Activated effector memory CD4-positive, alpha-beta T cell treated with anti-CD3 and anti-CD28 coated beads, Interleukin-2, amount 50 U/mL, for 16 hours (primary cell): Measurements from ENCODE around the gene GPR21.

Experiments used
- DNase-seq: peaks from one replicate; pipeline ENCODE4 v3.0.0-alpha.2; 2020

Gene GPR21

DNA sequence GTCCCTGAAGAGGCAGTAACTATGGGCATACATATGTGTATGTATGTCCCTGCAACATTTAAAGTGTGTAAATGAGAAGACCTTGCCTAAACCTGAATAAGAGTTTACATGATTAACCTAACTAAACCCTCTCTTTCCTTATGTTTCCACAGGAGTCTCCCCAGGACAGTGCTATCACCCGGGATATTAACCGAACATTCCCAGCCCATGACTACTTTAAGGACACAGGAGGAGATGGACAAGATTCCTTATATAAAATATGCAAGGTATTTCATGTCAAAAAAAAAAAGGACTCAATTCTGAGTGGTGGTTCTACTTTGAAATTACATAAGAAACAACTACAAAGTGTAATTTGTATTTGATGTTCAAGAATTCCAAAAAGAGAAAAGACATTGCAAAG is 31.7 kb downstream of the GPR21 start:
- DNase-seq = no peak

DNA sequence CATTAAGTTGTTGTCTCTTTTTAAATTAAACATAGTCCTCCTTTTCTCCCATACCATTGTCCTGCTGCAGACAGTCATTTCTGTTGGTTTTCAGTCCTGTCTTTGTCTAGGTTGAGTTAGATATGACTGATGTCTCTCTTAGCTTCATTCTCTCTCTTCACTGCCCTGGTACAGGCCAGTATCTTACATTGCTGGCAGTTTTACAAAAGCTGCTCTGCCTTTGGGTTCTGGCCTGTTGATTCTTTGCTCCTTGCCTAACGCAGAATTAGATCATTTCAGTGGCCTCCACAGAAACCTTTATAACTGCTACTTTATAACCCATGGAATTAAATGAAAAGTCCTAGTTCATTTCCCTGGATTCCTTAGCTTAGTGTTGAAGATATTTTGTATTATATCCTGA is 33.7 kb downstream of the GPR21 start:
- DNase-seq = no peak

DNA sequence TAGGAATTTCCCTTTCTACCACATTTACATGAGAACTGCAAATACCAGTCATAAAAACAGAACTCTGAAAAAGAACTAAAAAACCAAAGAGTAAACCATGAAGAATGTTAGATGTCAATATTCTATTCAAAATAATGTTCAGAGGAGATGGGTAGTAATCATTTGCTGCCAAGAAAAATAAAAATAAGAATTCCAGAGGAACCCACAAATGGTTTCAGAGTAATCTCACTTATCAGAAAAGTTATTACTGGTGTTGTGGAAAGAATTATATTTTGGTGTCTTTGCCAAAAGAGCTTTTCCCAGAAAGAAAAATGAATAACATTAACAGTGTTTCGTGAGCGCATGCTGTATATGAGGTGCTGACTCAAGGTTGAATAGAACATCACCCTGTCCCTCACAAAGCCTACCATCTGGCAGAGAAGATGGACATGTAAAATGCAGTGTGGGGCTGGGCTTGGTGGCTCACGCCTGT is 35.6 kb downstream of the GPR21 start:
- no peak for DNase-seq

DNA sequence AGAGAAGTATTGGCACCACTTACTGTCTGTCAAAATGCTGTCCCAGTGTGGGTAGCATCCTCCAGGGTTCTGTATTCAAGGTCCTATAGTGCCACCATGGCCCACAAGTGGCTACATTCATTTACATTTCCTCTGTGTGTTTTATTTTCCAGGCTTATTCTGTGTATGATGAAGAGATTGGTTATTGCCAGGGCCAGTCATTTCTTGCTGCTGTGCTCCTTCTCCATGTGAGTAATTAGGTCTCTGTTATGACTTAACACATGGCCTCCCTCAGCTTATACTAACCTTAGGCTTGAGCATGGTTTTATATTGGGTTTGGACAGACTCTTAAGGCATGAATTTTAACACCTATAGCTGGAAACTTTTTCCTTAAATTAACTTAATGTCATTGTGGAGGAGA is 36.7 kb downstream of the GPR21 start:
- no peak for DNase-seq

DNA sequence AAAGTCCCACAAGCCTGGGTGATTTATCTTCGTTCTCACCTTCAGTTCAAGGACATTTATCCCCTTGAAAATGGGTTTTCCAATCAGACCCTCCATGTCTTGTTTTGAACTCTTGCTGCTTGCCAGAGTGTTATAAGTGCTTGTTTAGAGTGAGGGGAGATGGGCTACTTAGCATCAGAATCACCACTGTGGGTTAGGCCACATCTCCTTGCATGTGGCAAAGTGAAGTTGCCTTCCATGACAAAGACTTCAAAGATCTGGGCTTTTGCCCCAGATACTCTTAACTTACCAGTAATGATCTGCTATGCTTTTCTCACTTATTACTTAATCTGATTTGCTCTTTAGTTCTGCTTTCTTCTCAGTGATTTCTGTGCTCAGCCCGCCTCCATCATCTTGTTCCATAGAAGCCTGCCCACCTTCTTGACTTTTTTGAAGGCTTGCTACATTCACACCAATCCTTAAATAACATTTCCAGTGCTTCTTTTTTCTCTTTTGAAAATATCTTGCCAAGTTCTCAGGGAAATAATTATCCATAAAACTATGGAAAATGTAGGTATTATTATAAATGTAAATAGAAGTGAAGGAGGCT is 39.0 kb downstream of the GPR21 start:
- no peak for DNase-seq

DNA sequence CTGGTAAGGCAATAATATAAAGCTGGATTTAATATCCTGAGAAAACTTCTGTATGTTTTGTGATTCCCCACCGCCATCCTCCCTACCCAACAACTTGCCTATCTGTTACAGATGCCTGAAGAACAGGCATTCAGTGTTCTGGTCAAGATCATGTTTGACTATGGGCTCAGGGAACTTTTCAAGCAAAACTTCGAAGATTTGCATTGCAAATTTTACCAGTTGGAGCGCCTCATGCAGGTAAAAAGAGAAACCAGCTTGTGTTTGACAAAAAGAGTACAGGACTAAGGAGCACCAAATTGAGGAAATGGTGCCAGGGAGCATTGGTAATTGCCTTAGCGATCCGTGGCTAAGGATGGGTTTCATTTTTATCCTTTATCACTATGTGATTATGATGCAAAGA is 40.0 kb downstream of the GPR21 start:
- DNase-seq = no peak

DNA sequence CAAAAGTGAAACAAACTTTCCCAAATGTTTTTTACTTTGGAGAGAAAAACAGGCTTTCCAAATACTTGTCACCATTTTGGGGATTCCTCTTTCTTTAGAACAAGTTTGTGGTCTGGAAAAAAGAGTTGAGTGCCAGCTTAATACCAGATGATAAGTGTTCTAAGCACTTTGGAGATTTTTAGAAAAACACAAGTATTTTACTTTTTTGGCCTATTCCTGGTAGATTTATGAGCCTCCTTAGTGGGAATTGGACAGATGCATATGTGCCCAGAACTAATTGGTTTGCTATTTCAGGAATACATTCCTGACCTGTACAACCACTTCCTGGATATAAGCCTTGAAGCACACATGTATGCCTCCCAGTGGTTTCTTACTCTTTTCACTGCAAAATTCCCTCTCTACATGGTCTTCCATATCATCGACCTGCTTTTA is 40.5 kb downstream of the GPR21 start:
- DNase-seq = no peak

DNA sequence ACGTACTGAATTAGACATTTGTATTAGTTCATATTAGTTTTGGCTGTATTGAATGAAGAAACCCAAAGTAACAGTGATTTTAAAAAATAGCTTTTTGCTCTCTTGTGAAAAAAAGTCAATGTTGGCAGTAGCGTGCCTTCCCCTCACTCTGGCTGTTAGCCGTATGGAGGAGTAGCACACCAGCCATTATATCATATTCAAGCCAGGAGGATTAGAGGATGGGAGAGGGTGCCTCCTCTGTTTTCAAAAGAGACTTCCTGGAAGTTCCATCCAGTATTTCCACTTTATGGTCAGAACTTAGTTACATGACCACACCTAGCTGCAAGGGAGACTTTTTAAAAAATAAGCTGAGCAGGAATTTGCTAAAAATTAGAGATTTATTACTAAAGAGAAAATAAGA is 41.2 kb downstream of the GPR21 start:
- no peak for DNase-seq

DNA sequence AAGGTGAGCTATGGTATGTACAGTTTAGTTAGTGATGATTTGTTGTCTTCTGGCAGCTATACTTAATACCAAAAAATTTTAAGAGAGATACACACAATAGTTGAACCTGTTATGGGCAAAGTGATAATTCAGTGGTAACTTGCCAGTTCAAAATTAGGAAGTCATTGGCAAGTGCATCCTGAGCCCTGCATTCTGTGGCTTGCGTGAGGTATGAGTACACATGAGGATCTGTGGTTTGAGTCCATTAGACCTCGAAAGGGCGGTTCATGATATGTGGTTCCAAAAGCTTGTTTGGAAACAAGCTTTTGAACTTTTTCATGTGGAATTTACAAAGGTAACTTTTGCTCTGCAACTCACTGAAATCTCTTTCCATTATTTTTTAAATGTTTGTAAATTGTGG is 47.0 kb downstream of the GPR21 start:
- DNase-seq = no peak

DNA sequence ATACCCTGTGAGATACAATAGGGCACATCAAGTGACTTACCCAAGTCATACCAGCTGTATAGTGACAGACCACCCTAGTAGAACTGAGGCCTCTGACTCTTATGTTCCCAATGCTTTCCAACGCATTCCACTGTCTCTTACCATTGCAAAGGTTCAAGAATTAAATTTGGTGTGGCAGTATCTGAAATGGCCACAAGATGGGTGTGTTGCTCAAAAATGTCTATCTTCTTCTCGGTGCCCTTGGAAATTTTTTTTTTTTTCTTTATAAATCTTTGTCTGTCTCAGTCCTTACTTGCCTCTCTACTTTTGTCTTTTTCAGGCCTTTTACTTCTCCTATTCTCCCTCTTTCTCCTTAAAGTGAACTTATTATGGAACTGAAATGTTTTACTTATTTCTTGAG is 48.4 kb downstream of the GPR21 start:
- no peak for DNase-seq

DNA sequence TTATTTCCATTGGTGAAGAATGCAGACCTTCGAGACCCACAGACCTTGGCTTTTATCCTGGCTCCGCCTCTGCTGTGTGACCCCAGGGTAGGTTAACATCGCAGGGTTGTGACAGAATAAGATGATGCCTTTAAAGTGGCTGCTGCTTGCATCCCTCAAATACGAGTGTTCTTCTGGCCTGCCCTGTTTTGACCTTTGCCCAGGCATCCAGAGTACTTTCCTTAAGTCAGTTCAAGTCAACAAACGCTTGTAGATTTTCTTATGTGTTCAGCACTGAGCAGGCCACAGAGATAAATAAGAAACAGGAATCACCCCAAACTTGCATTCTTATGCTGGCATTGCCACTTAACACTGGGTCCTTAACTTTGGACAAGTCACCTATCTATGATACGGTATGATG is 50.2 kb downstream of the GPR21 start:
- no peak for DNase-seq

DNA sequence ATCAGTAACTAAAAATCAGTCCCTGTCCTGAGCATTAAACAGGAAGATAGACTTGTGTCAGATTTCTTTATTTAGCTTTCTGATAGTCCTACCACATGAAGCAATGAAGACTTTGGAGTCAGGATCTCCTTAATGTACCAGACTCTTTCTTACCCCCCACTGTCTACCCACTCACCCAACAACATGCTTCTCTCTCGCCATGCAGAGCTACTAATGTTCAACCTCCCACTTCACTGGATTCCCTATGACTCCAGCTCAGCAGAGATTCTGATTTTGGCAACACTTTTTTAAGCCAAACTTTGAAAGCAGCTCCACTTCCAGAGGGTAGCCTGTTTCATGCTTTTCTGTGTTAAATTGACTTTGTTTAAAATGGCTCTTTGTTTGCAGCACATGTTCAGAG is 50.8 kb downstream of the GPR21 start:
- no peak for DNase-seq
